Ovary (tissue), 9 donors: ENCODE results near the gene MUC6. TPM values are rescaled to one million over a fixed set of nuclear protein-coding genes. Genes with fewer than 3 reads are reported as not detected.

Source experiments
- DNase-seq, 5 donors: peaks; one replicate each; pipeline ENCODE4 v3.0.0-alpha.2; 2019 to 2020
- H3K27ac ChIP-seq, 2 donors: fragments of 200-600 bp; one replicate each; pipeline versions ENCODE4 v1.5.1 to v1.8.0; 2019 to 2022
- H3K27me3 ChIP-seq: fragments of 200-600 bp; one replicate; pipeline ENCODE4 v1.8.0; 2022
- H3K36me3 ChIP-seq: fragments of 200-600 bp; sonication (generic); one replicate; pipeline ENCODE4 v1.5.1; 2019
- H3K4me1 ChIP-seq: one replicate; pipeline ENCODE4 v1.8.1; 2013; ENCODE audit warnings: mild to moderate bottlenecking, moderate library complexity; ENCODE audit not compliant: insufficient read depth
- H3K4me3 ChIP-seq: fragments of 200-600 bp; sonication (generic); one replicate; pipeline ENCODE4 v1.5.1; 2017
- H3K9me3 ChIP-seq, 2 donors: fragments of 200-600 bp in 1 of 2; sonication (generic) in 1 of 2; one replicate each; pipeline versions ENCODE4 v1.5.1 to v1.8.1; 2013 to 2019; ENCODE audit warnings: mild to moderate bottlenecking in 1 of 2, moderate library complexity in 1 of 2
- EP300 ChIP-seq: sonication (generic); formaldehyde crosslinking; IDR thresholded peaks from one replicate; pipeline ENCODE4 v1.6.1; 2017; ENCODE audit warnings: antibody characterized with exemption
- POLR2A ChIP-seq: fragments of 450-650 bp; IDR thresholded peaks from one replicate; pipeline ENCODE4 v1.6.1; 2017; ENCODE audit warnings: antibody characterized with exemption, mild to moderate bottlenecking, moderate library complexity
- WGBS, 3 donors: extraction: QIAGEN DNeasy Blood & Tissue Kit in 1 of 3; methylation state at CpG; one replicate each; pipeline versions ENCODE4 v1.1.5 to v1.1.7; 2013 to 2017; 5-methylcytosine and 5-hydroxymethylcytosine counted together
- intact Hi-C, 4 donors: fragments of 100-400 bp; cut with DNase I; formaldehyde crosslinking; loops; one replicate each; pipeline versions ENCODE4 v1.11.0 to v1.15.1; 2022 to 2023
- polyA plus RNA-seq, 2 donors: library from polyadenylated mRNA; stranded (reverse); fragments of 200-250 nt in 1 of 2; fragments of 350-450 nt in 1 of 2; fragmentation: Illumina TruSeq in 1 of 2; extraction: RNeasy Lipid Tissue Mini Kit (QIAGEN cat#74804) in 1 of 2; gene quantifications; one replicate each; pipeline ENCODE4 v1.2.3, GENCODE V29; 2013 to 2014
- total RNA-seq, 7 donors: library from RNA; depleted of rRNA in 2 of 7; stranded (reverse); fragments of >200 nt in 2 of 7; fragmentation: NEBNext Ultra II Directional in 3 of 7; extraction: Animal tissue kit (Norgen Biotek cat#: 25700) in 3 of 7; gene quantifications; one replicate each; pipeline versions ENCODE4 v1.1.0 to v1.2.4, GENCODE V29; 2016 to 2023
- TF ChIP-seq, protein P1 (sequence below), 3 donors: fragments of 450-650 bp in 2 of 3; fragments of 200-600 bp in 1 of 3; IDR thresholded peaks; one replicate each; pipeline versions ENCODE4 v1.5.1 to v1.8.0; 2016 to 2022; ENCODE audit warnings: antibody characterized with exemption in 3 of 3, mild to moderate bottlenecking in 1 of 3
- donor health status: DM: no; HTN: no; CAD: no; lungs with moderate emphysema.
- donor health status: DM: no; HTN: no; CAD: no.
- donor health status: Bipolar disorder and iron deficiency.
- donor health status: DM: yes; HTN: yes; CAD: no.
- donor health status: DM: no; HTN: no; CAD: no.
- donor health status: DM: yes; HTN: yes; CAD: no.

The MUC6 gene
- total and polyA plus RNA-seq, 9 donors, result 0.02 to 7.2 (median 0.31) TPM; not detected in 1

DNA sequence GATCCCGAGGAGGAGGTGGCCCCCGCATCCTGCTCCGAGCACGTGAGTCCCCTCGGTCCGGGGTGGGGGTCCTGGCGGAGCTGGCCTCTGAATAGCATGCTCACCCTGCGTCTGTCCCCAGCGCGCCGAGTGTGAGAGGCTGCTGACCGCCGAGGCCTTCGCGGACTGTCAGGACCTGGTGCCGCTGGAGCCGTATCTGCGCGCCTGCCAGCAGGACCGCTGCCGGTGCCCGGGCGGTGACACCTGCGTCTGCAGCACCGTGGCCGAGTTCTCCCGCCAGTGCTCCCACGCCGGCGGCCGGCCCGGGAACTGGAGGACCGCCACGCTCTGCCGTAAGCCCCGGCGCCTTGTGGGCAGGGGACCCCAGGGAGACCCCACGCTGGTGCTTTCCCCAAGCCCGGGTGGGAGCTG, 41.7 kb upstream of the MUC6 start:
- TF ChIP-seq, protein P1, sequence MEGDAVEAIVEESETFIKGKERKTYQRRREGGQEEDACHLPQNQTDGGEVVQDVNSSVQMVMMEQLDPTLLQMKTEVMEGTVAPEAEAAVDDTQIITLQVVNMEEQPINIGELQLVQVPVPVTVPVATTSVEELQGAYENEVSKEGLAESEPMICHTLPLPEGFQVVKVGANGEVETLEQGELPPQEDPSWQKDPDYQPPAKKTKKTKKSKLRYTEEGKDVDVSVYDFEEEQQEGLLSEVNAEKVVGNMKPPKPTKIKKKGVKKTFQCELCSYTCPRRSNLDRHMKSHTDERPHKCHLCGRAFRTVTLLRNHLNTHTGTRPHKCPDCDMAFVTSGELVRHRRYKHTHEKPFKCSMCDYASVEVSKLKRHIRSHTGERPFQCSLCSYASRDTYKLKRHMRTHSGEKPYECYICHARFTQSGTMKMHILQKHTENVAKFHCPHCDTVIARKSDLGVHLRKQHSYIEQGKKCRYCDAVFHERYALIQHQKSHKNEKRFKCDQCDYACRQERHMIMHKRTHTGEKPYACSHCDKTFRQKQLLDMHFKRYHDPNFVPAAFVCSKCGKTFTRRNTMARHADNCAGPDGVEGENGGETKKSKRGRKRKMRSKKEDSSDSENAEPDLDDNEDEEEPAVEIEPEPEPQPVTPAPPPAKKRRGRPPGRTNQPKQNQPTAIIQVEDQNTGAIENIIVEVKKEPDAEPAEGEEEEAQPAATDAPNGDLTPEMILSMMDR (IDR thresholded peaks at IDR 0.05), result no peak
- TF ChIP-seq POLR2A (no peak), EP300 (no peak)
- Histone ChIP-seq H3K36me3 (no peaks in the 10 kb centered on the region), H3K27me3 (no peaks in the 10 kb centered on the region), H3K4me3 (no peak overlapping the region), H3K27ac (no peak overlapping the region), H3K4me1 (no peaks in the 10 kb centered on the region), H3K9me3 (no peaks in the 10 kb centered on the region)
- DNase-seq, result peak in 2 of 5 donors; percentile 9 to 10
- intact Hi-C loops, result no loop called here
- WGBS, 3 donors, result 78 to 96% (median 82%) methylated on average over 15 to 39 of the region's 39 CpGs

DNA sequence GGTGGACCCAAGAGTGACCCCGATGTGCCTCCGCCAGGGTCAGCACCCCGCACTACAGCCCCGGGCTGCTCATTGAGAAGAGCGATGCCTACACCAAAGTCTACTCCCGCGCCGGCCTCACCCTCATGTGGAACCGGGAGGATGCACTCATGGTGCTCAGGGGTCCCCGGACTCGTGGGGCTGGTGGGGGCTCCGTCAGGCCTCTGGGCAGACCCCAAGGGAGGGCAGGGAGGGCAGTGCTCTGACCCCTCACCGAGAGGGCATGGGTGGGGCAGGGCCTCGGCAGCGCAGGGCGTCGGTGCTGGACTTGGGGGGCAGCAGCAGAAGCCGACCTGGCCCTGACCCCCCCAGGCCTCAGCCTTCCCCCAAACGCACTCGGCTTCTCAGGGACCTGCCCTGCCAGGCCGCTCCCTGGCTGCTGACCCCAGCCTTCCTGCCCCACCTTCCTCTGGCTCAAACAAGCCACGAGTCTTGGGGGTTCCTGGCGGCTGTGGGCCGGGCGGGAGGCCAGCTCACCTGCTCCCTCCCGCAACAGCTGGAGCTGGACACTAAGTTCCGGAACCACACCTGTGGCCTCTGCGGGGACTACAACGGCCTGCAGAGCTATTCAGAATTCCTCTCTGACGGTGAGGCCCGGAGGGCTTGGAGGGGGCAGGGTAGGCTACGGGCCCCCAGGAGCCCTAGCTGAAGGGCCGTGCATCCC, 41.0 kb upstream of the MUC6 start:
- no peak overlapping the region for H3K4me3 ChIP-seq
- intact Hi-C loops, result no loop called here

DNA sequence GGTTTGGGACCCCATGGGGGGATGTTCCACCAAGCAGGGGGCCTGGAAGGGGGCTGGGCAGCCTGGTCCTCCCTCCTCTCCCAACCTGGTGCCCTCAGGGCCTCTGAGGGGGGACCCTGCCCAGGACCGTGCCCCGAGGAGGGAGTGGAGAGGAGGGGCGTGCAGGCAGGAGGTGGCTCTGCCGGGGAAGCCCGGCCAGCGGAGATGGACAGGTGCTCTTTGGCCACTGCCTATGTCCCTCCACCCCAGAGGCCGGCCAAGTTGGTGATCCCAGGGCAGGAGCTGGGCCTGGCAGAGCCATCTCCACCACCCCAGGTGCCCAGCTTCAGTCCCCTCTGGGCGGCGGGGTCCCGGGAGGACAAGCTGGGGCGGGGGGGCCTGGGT, 40.5 kb upstream of the MUC6 start:
- Histone ChIP-seq H3K4me1 (no peaks in the 10 kb centered on the region), H3K4me3 (no peak overlapping the region), H3K9me3 (no peaks in the 10 kb centered on the region), H3K27ac (no peak overlapping the region), H3K36me3 (no peaks in the 10 kb centered on the region), H3K27me3 (no peaks in the 10 kb centered on the region)
- TF ChIP-seq EP300, result no peak
- no peak for TF ChIP-seq POLR2A
- TF ChIP-seq, protein P1 (IDR thresholded peaks at IDR 0.05), result no peak
- intact Hi-C loops, result no loop called here
- DNase-seq, result peak in 3 of 5 donors; percentile 6 to 27 (median 7)
- WGBS, 3 donors, result 80 to 87% (median 85%) methylated on average over 8 to 11 of the region's 11 CpGs

More for the DNA sequence above, 41.0 kb upstream of the MUC6 start:
- Histone ChIP-seq H3K4me1 (no peaks in the 10 kb centered on the region), H3K9me3 (no peaks in the 10 kb centered on the region), H3K27me3 (no peaks in the 10 kb centered on the region), H3K36me3 (no peaks in the 10 kb centered on the region), H3K27ac (no peak overlapping the region)
- WGBS, 3 donors, result 65 to 68% (median 67%) methylated on average over 18 to 33 of the region's 33 CpGs
- DNase-seq, result peak in 2 of 5 donors; percentile 8 to 12
- TF ChIP-seq POLR2A (no peak), EP300 (no peak)
- TF ChIP-seq, protein P1 (IDR thresholded peaks at IDR 0.05), result no peak

DNA sequence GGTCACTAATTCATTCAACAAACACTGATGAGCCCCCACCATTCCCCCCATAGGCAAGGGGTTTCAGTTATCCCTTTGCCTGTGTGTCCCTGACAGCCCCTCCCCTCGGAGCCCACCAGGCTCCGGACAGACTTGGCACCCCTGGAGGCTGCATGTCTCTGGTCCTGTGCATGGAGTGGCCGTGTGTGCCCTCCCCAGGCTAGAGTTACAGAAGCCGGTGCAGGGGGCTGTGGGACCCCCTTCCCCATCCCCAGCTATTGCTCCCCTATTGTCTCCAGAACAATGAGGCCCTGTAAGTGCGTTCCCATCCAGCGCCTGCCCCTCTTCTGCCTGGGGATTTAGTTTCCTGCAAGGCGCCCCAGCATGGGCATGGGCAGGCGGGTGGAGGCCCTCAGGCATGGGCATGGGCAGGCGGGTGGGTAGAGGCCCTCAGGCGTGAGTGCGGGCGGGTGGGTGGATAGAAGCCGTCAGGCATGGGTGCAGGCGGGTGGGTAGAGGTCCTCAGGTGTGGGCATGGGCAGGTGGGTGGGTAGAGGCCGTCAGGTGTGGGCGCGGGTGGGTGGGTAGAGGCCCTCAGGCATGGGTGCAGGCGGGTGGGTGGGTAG, 39.6 kb upstream of the MUC6 start:
- intact Hi-C loops, result no loop called here
- peak in 2 of 5 donors; percentile 1 to 11 for DNase-seq
- H3K27ac ChIP-seq, result no peak overlapping the region
- 68 to 77% (median 77%) methylated on average over 14 to 18 of the region's 18 CpGs for WGBS, 3 donors
- no peak overlapping the region for H3K4me3 ChIP-seq
- no peaks in the 10 kb centered on the region for H3K4me1 ChIP-seq
- TF ChIP-seq EP300 (no peak), POLR2A (no peak)
- TF ChIP-seq, protein P1 (IDR thresholded peaks at IDR 0.05), result no peak
- no peaks in the 10 kb centered on the region for H3K9me3 ChIP-seq
- H3K36me3 ChIP-seq, result no peaks in the 10 kb centered on the region
- no peaks in the 10 kb centered on the region for H3K27me3 ChIP-seq
